A673 (cell line): ENCODE results near the gene TMEM266. TPM values are rescaled to one million over a fixed set of nuclear protein-coding genes. Genes with fewer than 3 reads are reported as not detected.

Experiments
- BruUV-seq: library from RNA; stranded (reverse); fragments of 400-500 nt; replicated peaks from 2 replicates; lab custom pipeline; 2021; lab: Mats Ljungman, UMichigan
- CTCF ChIA-PET: fragments of 300-600 bp; sonication (Branson Sonifier 250); formaldehyde crosslinking; loops from one replicate; lab custom pipeline; 2022; ENCODE audit warnings: antibody characterized with exemption; lab: Charles Lee
- POLR2A ChIA-PET: fragments of 300-600 bp; sonication (Branson Sonifier 250); formaldehyde crosslinking; loops from one replicate; lab custom pipeline; 2022; ENCODE audit warnings: antibody characterized with exemption; ENCODE audit not compliant: low non-redundant PET; lab: Charles Lee
- DNase-seq: peaks from one replicate; pipeline ENCODE4 v3.0.0-alpha.2; 2015; ENCODE audit warnings: low spot score
- H3K27ac ChIP-seq: fragments of 200-600 bp; sonication (generic); 2 replicates; pipeline ENCODE4 v1.5.1; 2016; ENCODE audit warnings: mixed run types, low read depth, mild to moderate bottlenecking, mixed read lengths, antibody characterized with exemption, low read length; ENCODE audit not compliant: poor library complexity, severe bottlenecking
- H3K27me3 ChIP-seq: fragments of 200-600 bp; sonication (generic); replicated peaks from 2 replicates; pipeline ENCODE4 v1.6.1; 2017; ENCODE audit warnings: mixed run types, low read depth, mild to moderate bottlenecking, mixed read lengths, antibody characterized with exemption, low read length; ENCODE audit not compliant: insufficient read depth, poor library complexity
- H3K36me3 ChIP-seq: fragments of 200-600 bp; sonication (generic); 2 replicates; pipeline ENCODE4 v1.6.1; 2016; ENCODE audit warnings: mixed run types, mild to moderate bottlenecking, mixed read lengths, antibody characterized with exemption, low read length; ENCODE audit not compliant: insufficient read depth, poor library complexity, severe bottlenecking
- H3K4me1 ChIP-seq: fragments of 200-600 bp; sonication (generic); 2 replicates; pipeline ENCODE4 v1.6.1; 2017; ENCODE audit warnings: mixed run types, mild to moderate bottlenecking, mixed read lengths, antibody characterized with exemption, low read length; ENCODE audit not compliant: insufficient read depth, poor library complexity, severe bottlenecking
- H3K4me3 ChIP-seq: fragments of 200-600 bp; sonication (generic); 2 replicates; pipeline ENCODE4 v1.5.1; 2016; ENCODE audit warnings: low read depth, mixed run types, mild to moderate bottlenecking, mixed read lengths, low read length; ENCODE audit not compliant: poor library complexity, severe bottlenecking
- H3K9me3 ChIP-seq: fragments of 200-600 bp; sonication (generic); 2 replicates; pipeline ENCODE4 v1.6.1; 2016; ENCODE audit warnings: mixed run types, low read depth, mild to moderate bottlenecking, mixed read lengths, antibody characterized with exemption, low read length; ENCODE audit not compliant: poor library complexity, severe bottlenecking
- EZH2 ChIP-seq: fragments of 200-600 bp; sonication (generic); IDR thresholded peaks from 2 replicates; pipeline ENCODE4 v1.6.1; 2017; ENCODE audit warnings: borderline replicate concordance, low read depth, mild to moderate bottlenecking, mixed read lengths, antibody characterized with exemption, low read length; ENCODE audit not compliant: poor library complexity, severe bottlenecking
- intact Hi-C: fragments of 100-400 bp; cut with micrococcal nuclease; formaldehyde crosslinking; loops from one replicate; pipeline ENCODE4 v1.10.0; 2022; ENCODE audit not compliant: unreplicated experiment
- total RNA-seq: library from RNA; stranded (reverse); gene quantifications from 2 replicates; pipeline ENCODE4 v1.2.3, GENCODE V29; 2021
- TF ChIP-seq, protein P1 (sequence below): fragments of 300-800, 200-600 bp; sonication (generic); conservative IDR thresholded peaks from 2 replicates; pipeline ENCODE4 v1.5.1; 2017; ENCODE audit warnings: low read depth, mild to moderate bottlenecking, antibody characterized with exemption, low read length, moderate library complexity, mixed read lengths

Gene TMEM266
- total RNA-seq, 1 experiment from 2014 or later, result not detected

DNA sequence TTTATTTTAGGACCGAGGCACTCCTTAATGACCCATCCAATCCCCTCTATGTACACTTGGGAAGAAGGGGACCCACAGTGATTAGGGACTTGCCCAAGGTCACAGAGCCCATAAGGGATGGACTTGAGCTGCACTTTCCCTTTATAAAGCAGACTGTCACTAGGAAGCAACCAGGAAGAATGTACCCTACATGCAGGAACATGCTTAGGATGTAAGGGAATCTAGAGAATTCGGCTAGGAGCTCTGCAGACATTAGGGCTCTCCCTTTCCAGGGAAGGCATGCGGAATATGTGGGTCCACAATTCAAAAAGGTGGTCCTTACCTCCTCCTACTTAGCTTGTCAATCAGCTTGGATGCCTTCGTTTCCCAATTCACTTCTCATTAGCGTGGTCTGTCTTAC, 78.7 kb downstream of the TMEM266 start:
- Histone ChIP-seq H3K36me3 (no peaks in the 10 kb centered on the region), H3K27me3 (no peaks in the 10 kb centered on the region), H3K27ac (no peak overlapping the region), H3K4me1 (peaks cover 9% of the 10 kb centered on the region), H3K9me3 (no peaks in the 10 kb centered on the region), H3K4me3 (no peak overlapping the region)
- intact Hi-C loops, result no loop called here
- CTCF ChIA-PET, result interaction anchor here (1.0 to 2.1 kb wide), 5 partner anchors 10 to 352 kb away, joined by 3 to 37 read pairs (median 5); partner anchors contain the start of genes NRG4 and TMEM266
- no peak for DNase-seq
- POLR2A ChIA-PET, result no interaction called here
- BruUV-seq, result no TSS peak
- TF ChIP-seq, protein P1, sequence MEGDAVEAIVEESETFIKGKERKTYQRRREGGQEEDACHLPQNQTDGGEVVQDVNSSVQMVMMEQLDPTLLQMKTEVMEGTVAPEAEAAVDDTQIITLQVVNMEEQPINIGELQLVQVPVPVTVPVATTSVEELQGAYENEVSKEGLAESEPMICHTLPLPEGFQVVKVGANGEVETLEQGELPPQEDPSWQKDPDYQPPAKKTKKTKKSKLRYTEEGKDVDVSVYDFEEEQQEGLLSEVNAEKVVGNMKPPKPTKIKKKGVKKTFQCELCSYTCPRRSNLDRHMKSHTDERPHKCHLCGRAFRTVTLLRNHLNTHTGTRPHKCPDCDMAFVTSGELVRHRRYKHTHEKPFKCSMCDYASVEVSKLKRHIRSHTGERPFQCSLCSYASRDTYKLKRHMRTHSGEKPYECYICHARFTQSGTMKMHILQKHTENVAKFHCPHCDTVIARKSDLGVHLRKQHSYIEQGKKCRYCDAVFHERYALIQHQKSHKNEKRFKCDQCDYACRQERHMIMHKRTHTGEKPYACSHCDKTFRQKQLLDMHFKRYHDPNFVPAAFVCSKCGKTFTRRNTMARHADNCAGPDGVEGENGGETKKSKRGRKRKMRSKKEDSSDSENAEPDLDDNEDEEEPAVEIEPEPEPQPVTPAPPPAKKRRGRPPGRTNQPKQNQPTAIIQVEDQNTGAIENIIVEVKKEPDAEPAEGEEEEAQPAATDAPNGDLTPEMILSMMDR, result no peak
- TF ChIP-seq EZH2, result no peak

GRCh38 chr15:76139368-76140073, 79.7 kb downstream of the TMEM266 start:
- Histone ChIP-seq H3K36me3 (no peaks in the 10 kb centered on the region), H3K27me3 (no peaks in the 10 kb centered on the region), H3K27ac (peak overlapping the region; percentile 5), H3K4me3 (no peak overlapping the region), H3K4me1 (peaks cover 9% of the 10 kb centered on the region), H3K9me3 (no peaks in the 10 kb centered on the region)
- TF ChIP-seq EZH2, result no peak
- TF ChIP-seq, protein P1, result peak; percentile 92
- BruUV-seq, result no TSS peak
- intact Hi-C loops, result loop anchor here (1.0 kb wide), 1 partner anchor 80 kb away; the partner anchor contains the start of gene TMEM266
- DNase-seq, result peak; percentile 87
- CTCF ChIA-PET, result interaction anchor here (0.5 to 2.1 kb wide), 14 partner anchors 9 to 411 kb away, joined by 3 to 37 read pairs (median 6); partner anchors contain the start of genes NRG4 and TMEM266
- POLR2A ChIA-PET, result interaction anchor here (0.6 kb wide), 1 partner anchor 143 kb away, joined by 5 read pairs; no protein-coding TSS in a partner anchor

DNA sequence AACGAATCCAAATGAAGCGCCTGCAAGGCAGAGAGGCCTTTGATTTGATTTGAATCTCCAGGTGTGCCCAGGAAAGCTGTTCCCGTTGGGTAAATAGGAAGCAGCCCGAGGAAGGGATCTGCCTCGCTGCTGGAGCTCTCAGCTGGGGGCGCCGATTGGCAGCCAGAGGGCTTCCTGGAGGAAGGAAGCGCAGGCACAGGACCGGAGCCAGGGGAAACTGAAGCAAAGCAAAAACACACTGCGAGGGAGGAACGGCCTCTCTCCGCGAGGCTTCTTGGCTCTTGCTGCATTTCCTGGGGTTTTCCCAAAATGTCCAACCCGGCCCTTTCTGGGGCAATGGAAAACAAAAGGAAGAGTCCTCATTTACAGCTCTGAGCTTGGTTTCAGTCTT, 80.3 kb downstream of the TMEM266 start:
- Histone ChIP-seq H3K4me3 (no peak overlapping the region), H3K4me1 (peaks cover 9% of the 10 kb centered on the region), H3K27ac (peak overlapping the region; percentile 5), H3K27me3 (no peaks in the 10 kb centered on the region), H3K9me3 (no peaks in the 10 kb centered on the region), H3K36me3 (no peaks in the 10 kb centered on the region)
- peak; percentile 39 for DNase-seq
- POLR2A ChIA-PET, result no interaction called here
- no peak for TF ChIP-seq EZH2
- TF ChIP-seq, protein P1, result no peak
- CTCF ChIA-PET, result interaction anchor here (0.5 to 2.1 kb wide), 11 partner anchors 9 to 412 kb away, joined by 4 to 37 read pairs (median 7); partner anchors contain the start of gene TMEM266
- intact Hi-C loops, result no loop called here
- BruUV-seq, result no TSS peak
